ENCODE measurements around the gene CHST8. TPM values are rescaled to one million over a fixed set of nuclear protein-coding genes. Genes with fewer than 3 reads are reported as not detected.

Gene CHST8, protein sequence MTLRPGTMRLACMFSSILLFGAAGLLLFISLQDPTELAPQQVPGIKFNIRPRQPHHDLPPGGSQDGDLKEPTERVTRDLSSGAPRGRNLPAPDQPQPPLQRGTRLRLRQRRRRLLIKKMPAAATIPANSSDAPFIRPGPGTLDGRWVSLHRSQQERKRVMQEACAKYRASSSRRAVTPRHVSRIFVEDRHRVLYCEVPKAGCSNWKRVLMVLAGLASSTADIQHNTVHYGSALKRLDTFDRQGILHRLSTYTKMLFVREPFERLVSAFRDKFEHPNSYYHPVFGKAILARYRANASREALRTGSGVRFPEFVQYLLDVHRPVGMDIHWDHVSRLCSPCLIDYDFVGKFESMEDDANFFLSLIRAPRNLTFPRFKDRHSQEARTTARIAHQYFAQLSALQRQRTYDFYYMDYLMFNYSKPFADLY
- total RNA-seq (0.47 TPM), polyA plus RNA-seq (0.23 TPM)
- long read RNA-seq, donor 1: 0 reads
- long read RNA-seq, donor 2: 0 reads
- long read RNA-seq, donor 3, partial matches to known transcripts: 0 of 1 reads
- long read RNA-seq, donor 3, other reads (novel, unspliced or antisense): 0 of 1 reads
- long read RNA-seq, donor 4: 0 reads
- long read RNA-seq, donor 5: 0 reads
- long read RNA-seq, donor 6: 0 reads
- long read RNA-seq, donor 7: 0 reads
- long read RNA-seq, donor 8, partial matches to known transcripts: 0 of 1 reads
- long read RNA-seq, donor 8, other reads (novel, unspliced or antisense): 0 of 1 reads
- long read RNA-seq, donor 9, partial matches to known transcripts: 0 of 1 reads
- long read RNA-seq, donor 9, other reads (novel, unspliced or antisense): 0 of 1 reads
- long read RNA-seq, donor 10: 0 reads

DNA sequence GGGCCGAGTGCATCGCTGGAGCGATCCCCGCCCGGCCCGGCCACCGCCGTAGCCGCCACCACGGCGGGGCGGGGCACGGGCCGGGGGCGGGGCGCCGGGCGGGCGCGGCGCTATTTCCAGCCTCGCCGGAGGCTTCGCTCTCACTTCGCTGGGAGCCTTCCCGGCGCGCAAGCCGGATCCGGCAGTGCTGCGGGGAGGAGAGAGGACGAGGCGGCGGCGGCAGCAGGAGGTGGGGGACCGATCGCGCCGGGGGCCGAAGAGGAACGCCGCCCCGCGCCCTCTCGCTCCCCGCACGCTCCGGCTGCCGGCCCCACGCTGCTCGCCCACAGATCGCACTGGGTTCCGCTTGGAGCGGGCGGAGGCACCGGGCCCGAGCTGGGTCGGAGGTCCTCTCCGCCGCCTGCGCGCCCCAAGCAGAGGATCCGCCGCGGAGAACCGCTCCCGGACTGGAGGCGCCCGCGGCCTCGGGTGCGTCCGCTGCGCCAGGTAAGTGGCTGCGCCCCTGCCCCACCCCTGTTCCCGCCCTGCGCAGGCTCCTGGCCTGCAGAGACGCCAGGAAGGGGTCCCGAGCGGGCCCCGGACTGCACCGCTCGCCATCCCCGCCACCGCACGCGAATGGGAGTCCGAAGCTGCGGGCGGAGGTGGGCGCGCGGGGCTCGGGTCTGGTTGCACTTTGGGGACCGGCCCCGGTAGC, at the start of gene CHST8:
Gene CHST8, plus strand, starts transcription at position 143 of the 694 bp plus-strand sequence. CDS start 67,309 bp downstream, outside the sequence.
- Histone ChIP-seq H3K4me1 (ENCODE audit: control insufficient read depth in 2 of 2, insufficient read depth in 2 of 2, low read length in 2 of 2) (no peaks in the 10 kb centered on the region), H3K4me3 (ENCODE audit: low read length in 2 of 2) (no peak within 1 kb of the TSS), H3K27ac (ENCODE audit: low read depth in 1 of 2, low read length in 1 of 2) (no peak within 1 kb of the TSS), H3K9me3 (ENCODE audit: control insufficient read depth in 2 of 2, insufficient read depth in 1 of 2, low read length in 1 of 2) (no peaks in the 10 kb centered on the region), H3K36me3 (ENCODE audit: control insufficient read depth in 2 of 2, insufficient read depth in 2 of 2, low read length in 1 of 2) (no peaks in the 10 kb centered on the region), H3K27me3 (ENCODE audit: control insufficient read depth in 2 of 2, insufficient read depth in 1 of 2, low read length in 1 of 2) (peaks cover 39 to 68% of the 10 kb centered on the region in 2 donors)
- 3% methylated on average over 96 of the region's 96 CpGs for WGBS
- no peak for DNase-seq (ENCODE audit: low read depth in 6 of 9, low spot score in 9 of 9)

DNA sequence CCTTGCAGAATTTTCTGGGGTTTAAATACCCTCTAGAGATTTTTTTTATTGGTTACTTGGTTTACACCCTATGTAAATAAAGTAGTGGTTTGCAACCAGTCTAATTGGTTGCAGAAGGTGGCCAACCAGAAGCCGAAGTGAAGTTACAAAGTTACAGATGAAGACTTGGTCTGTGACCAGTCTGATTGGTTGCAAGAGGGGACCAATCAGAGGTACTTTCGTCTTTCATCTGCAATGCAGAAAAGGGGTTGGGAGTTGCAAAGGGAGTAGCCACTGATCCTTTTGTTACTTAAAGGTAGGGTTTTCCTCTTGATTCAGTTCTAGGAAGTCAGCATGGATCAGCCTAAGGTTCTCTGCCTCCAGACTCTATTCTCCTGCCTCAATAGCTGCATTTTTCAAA, 48.8 kb upstream of the CHST8 start:
- Histone ChIP-seq H3K27ac (ENCODE audit: low read depth in 1 of 2, low read length in 1 of 2) (no peak overlapping the region), H3K9me3 (ENCODE audit: control insufficient read depth in 2 of 2, insufficient read depth in 1 of 2, low read length in 1 of 2) (peaks cover 0 to 9% of the 10 kb centered on the region in 2 donors), H3K4me1 (ENCODE audit: control insufficient read depth in 2 of 2, insufficient read depth in 2 of 2, low read length in 2 of 2) (no peaks in the 10 kb centered on the region), H3K27me3 (ENCODE audit: control insufficient read depth in 2 of 2, insufficient read depth in 1 of 2, low read length in 1 of 2) (no peaks in the 10 kb centered on the region), H3K4me3 (ENCODE audit: low read length in 2 of 2) (no peak overlapping the region), H3K36me3 (ENCODE audit: control insufficient read depth in 2 of 2, insufficient read depth in 2 of 2, low read length in 1 of 2) (no peaks in the 10 kb centered on the region)
- WGBS: 94% methylated on average over 2 of the region's 2 CpGs
- no peak for DNase-seq (ENCODE audit: low read depth in 6 of 9, low spot score in 9 of 9)

DNA sequence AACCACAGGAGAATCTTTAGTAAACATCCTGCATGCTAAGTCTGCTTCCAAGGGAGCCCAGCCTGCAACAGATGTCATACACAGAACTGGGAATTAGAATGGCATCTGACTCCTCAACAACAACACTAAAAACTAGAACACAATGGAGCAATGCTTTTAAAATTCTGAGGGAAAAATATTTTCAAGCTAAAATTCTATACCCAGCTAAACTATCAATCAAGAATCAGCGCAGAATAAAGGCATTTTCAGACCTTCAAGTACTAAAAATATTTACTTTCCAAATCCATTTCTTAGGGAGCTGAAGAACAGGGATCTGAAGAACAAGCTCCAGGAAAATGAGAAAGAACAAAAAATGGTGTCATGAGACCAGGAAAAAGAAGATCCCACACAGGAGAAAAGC, 46.9 kb upstream of the CHST8 start:
- no peaks in the 10 kb centered on the region for H3K4me1 ChIP-seq (ENCODE audit: control insufficient read depth in 2 of 2, insufficient read depth in 2 of 2, low read length in 2 of 2)
- 93% methylated on average over 1 of the region's 1 CpG for WGBS
- DNase-seq (ENCODE audit: low read depth in 6 of 9, low spot score in 9 of 9): no peak

DNA sequence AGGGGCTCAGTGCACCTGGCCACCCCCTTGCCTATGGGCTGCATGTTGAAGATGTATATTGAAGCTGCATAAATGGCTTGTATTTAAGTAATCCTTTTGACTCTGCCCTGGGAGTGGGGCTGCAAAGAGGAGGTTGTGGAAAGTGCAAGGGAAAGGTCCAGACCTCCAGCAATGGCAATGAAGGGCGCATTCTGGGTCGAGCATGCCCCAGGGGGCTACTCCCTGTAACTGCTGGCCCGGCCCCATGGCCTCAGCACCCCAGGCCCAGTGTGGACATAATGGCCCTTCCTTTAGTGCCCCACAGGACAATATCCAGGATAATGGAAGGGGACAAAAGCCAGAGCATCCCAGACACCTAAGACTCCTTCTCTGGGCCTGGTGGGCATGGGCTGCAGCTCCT, 43.1 kb upstream of the CHST8 start:
- H3K4me1 ChIP-seq (ENCODE audit: control insufficient read depth in 2 of 2, insufficient read depth in 2 of 2, low read length in 2 of 2): no peaks in the 10 kb centered on the region
- H3K27me3 ChIP-seq (ENCODE audit: control insufficient read depth in 2 of 2, insufficient read depth in 1 of 2, low read length in 1 of 2): no peaks in the 10 kb centered on the region
- WGBS: 78% methylated on average over 3 of the region's 3 CpGs
- H3K4me3 ChIP-seq (ENCODE audit: low read length in 2 of 2): no peak overlapping the region
- no peaks in the 10 kb centered on the region for H3K36me3 ChIP-seq (ENCODE audit: control insufficient read depth in 2 of 2, insufficient read depth in 2 of 2, low read length in 1 of 2)
- DNase-seq (ENCODE audit: low read depth in 6 of 9, low spot score in 9 of 9): no peak
- H3K9me3 ChIP-seq (ENCODE audit: control insufficient read depth in 2 of 2, insufficient read depth in 1 of 2, low read length in 1 of 2): peaks cover 0 to 9% of the 10 kb centered on the region in 2 donors
- H3K27ac ChIP-seq (ENCODE audit: low read depth in 1 of 2, low read length in 1 of 2): no peak overlapping the region

More for the DNA sequence above, 46.9 kb upstream of the CHST8 start:
- H3K9me3 ChIP-seq (ENCODE audit: control insufficient read depth in 2 of 2, insufficient read depth in 1 of 2, low read length in 1 of 2): peaks cover 0 to 9% of the 10 kb centered on the region in 2 donors
- no peaks in the 10 kb centered on the region for H3K36me3 ChIP-seq (ENCODE audit: control insufficient read depth in 2 of 2, insufficient read depth in 2 of 2, low read length in 1 of 2)
- no peaks in the 10 kb centered on the region for H3K27me3 ChIP-seq (ENCODE audit: control insufficient read depth in 2 of 2, insufficient read depth in 1 of 2, low read length in 1 of 2)
- H3K4me3 ChIP-seq (ENCODE audit: low read length in 2 of 2): no peak overlapping the region
- H3K27ac ChIP-seq (ENCODE audit: low read depth in 1 of 2, low read length in 1 of 2): no peak overlapping the region

DNA sequence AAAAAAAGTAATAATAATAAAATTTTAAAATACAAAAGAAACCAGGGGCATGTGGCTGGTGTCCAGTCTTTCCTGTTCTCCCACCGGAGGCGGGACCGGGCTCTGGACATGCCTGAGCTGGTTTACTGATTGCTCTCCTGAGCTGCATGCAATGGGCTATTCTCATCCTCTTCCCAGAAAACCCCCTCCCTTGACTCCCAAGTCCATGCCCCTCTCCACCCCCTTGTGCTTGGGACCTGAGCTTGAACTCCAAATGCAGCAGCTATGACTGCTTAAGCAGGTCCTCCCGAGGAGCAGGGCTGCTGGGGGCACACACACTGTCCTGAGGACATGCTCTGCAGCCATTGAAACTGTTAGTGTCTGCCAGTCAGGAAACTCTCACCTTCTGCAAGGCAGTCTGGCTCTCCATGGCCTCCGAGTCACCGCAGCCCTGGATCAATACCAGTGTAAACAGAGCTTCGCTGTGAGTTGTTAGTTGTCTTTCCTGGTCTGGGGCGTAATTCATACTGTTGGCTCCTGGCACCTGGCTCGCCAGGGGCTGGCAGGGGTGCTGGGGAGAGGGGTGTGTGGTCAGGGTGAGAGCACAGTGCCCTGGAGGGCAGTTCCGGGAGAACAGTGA, 41.6 kb upstream of the CHST8 start:
- no peaks in the 10 kb centered on the region for H3K27me3 ChIP-seq (ENCODE audit: control insufficient read depth in 2 of 2, insufficient read depth in 1 of 2, low read length in 1 of 2)
- 74% methylated on average over 10 of the region's 10 CpGs for WGBS
- no peak overlapping the region for H3K4me3 ChIP-seq (ENCODE audit: low read length in 2 of 2)
- no peaks in the 10 kb centered on the region for H3K36me3 ChIP-seq (ENCODE audit: control insufficient read depth in 2 of 2, insufficient read depth in 2 of 2, low read length in 1 of 2)
- H3K4me1 ChIP-seq (ENCODE audit: control insufficient read depth in 2 of 2, insufficient read depth in 2 of 2, low read length in 2 of 2): no peaks in the 10 kb centered on the region
- H3K9me3 ChIP-seq (ENCODE audit: control insufficient read depth in 2 of 2, insufficient read depth in 1 of 2, low read length in 1 of 2): peaks cover 0 to 3% of the 10 kb centered on the region in 2 donors
- no peak for DNase-seq (ENCODE audit: low read depth in 6 of 9, low spot score in 9 of 9)
- H3K27ac ChIP-seq (ENCODE audit: low read depth in 1 of 2, low read length in 1 of 2): no peak overlapping the region

DNA sequence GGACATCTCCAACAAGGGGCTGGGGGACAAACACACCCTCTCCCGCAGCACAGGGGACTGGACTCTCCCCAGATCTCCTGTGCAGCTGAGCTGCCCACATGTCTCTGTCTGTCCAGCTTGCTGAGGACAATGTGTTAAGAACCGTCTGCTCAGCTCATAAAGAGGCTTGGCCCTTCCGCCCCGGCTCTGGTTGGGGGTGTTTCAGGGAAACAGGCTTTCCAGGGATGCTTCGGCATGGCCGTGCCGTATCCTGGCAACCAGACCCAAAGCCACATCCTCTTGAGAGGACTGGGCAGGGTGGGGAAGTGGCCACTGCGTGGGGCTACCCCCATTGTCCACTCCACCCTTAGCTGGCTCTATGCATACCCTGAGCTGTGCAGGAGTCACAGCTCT, 41.1 kb upstream of the CHST8 start:
- DNase-seq (ENCODE audit: low read depth in 6 of 9, low spot score in 9 of 9): no peak
- no peaks in the 10 kb centered on the region for H3K27me3 ChIP-seq (ENCODE audit: control insufficient read depth in 2 of 2, insufficient read depth in 1 of 2, low read length in 1 of 2)
- no peak overlapping the region for H3K27ac ChIP-seq (ENCODE audit: low read depth in 1 of 2, low read length in 1 of 2)
- no peaks in the 10 kb centered on the region for H3K9me3 ChIP-seq (ENCODE audit: control insufficient read depth in 2 of 2, insufficient read depth in 1 of 2, low read length in 1 of 2)
- no peak overlapping the region for H3K4me3 ChIP-seq (ENCODE audit: low read length in 2 of 2)
- H3K36me3 ChIP-seq (ENCODE audit: control insufficient read depth in 2 of 2, insufficient read depth in 2 of 2, low read length in 1 of 2): no peaks in the 10 kb centered on the region
- 63% methylated on average over 8 of the region's 8 CpGs for WGBS
- no peaks in the 10 kb centered on the region for H3K4me1 ChIP-seq (ENCODE audit: control insufficient read depth in 2 of 2, insufficient read depth in 2 of 2, low read length in 2 of 2)

DNA sequence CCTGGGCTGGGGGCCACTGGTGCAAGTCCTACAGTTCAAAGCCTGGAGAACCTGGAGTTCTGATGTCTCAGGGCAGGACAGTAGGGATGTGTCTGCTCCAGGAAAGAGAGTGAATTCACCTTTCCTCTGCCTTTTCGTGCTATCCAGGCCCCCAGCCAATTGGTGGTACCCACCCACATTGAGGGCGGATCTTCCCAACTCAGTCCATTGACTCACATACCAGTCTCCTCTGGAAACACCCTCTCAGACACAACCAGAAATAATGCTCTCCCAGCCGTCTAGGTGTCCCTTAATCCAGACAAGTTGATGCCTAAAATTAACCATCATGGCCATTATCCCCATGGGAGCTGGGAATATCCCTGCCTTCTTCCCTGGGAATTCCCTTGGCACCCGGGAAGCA, 38.8 kb upstream of the CHST8 start:
- H3K4me1 ChIP-seq (ENCODE audit: control insufficient read depth in 2 of 2, insufficient read depth in 2 of 2, low read length in 2 of 2): no peaks in the 10 kb centered on the region
- no peak overlapping the region for H3K27ac ChIP-seq (ENCODE audit: low read depth in 1 of 2, low read length in 1 of 2)
- H3K27me3 ChIP-seq (ENCODE audit: control insufficient read depth in 2 of 2, insufficient read depth in 1 of 2, low read length in 1 of 2): no peaks in the 10 kb centered on the region
- 71% methylated on average over 4 of the region's 4 CpGs for WGBS
- no peaks in the 10 kb centered on the region for H3K36me3 ChIP-seq (ENCODE audit: control insufficient read depth in 2 of 2, insufficient read depth in 2 of 2, low read length in 1 of 2)
- no peaks in the 10 kb centered on the region for H3K9me3 ChIP-seq (ENCODE audit: control insufficient read depth in 2 of 2, insufficient read depth in 1 of 2, low read length in 1 of 2)
- no peak overlapping the region for H3K4me3 ChIP-seq (ENCODE audit: low read length in 2 of 2)
- no peak for DNase-seq (ENCODE audit: low read depth in 6 of 9, low spot score in 9 of 9)

DNA sequence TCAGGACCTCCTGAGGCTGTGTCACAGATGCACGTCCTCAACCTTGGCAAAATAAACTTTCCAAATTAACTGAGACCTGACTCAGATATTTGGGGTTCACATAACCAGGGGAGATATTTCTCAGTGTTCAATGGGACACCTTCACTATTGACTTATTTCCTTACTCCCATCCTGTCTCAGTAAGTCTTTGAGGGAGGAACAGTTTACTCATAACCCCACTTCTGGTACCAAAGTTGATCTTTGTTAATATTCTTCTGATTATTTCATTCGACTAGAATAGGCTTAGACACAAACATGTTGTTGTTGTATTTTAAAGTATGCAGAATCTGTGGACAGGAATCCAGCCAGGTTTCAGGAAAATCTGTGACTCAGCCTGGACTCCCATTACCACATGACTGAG, 34.6 kb upstream of the CHST8 start:
- WGBS: 89% methylated on average over 2 of the region's 2 CpGs
- no peak for DNase-seq (ENCODE audit: low read depth in 6 of 9, low spot score in 9 of 9)
- Histone ChIP-seq H3K4me3 (ENCODE audit: low read length in 2 of 2) (no peak overlapping the region), H3K27me3 (ENCODE audit: control insufficient read depth in 2 of 2, insufficient read depth in 1 of 2, low read length in 1 of 2) (no peaks in the 10 kb centered on the region), H3K9me3 (ENCODE audit: control insufficient read depth in 2 of 2, insufficient read depth in 1 of 2, low read length in 1 of 2) (no peaks in the 10 kb centered on the region), H3K27ac (ENCODE audit: low read depth in 1 of 2, low read length in 1 of 2) (no peak overlapping the region), H3K4me1 (ENCODE audit: control insufficient read depth in 2 of 2, insufficient read depth in 2 of 2, low read length in 2 of 2) (no peaks in the 10 kb centered on the region), H3K36me3 (ENCODE audit: control insufficient read depth in 2 of 2, insufficient read depth in 2 of 2, low read length in 1 of 2) (no peaks in the 10 kb centered on the region)
